Neural cell (in vitro differentiated cells): ENCODE results near the gene RAP1A. TPM values are rescaled to one million over a fixed set of nuclear protein-coding genes. Genes with fewer than 3 reads are reported as not detected.

Experiments used
- H2AFZ ChIP-seq: fragments of 200-600, 300-800 bp; sonication (generic), shearing (Covaris generic); 2 replicates; pipeline ENCODE4 v1.6.0; 2014; ENCODE audit warnings: low read depth, mild to moderate bottlenecking, antibody characterized with exemption, low read length, moderate library complexity
- H3F3A ChIP-seq: fragments of 200-600 bp; shearing (Covaris generic); 2 replicates; pipeline ENCODE4 v1.6.1; 2016; ENCODE audit warnings: mild to moderate bottlenecking, moderate library complexity, mixed read lengths, antibody characterized with exemption, low read length; ENCODE audit not compliant: insufficient read depth, poor library complexity, severe bottlenecking
- H3K27ac ChIP-seq: fragments of 200-600, 300-800 bp; sonication (generic), shearing (Covaris generic); 2 replicates; pipeline ENCODE4 v1.5.1; 2014; ENCODE audit warnings: mild to moderate bottlenecking, low read length, moderate library complexity
- H3K27me3 ChIP-seq: fragments of 300-800, 200-600 bp; sonication (generic), shearing (Covaris generic); 2 replicates; pipeline ENCODE4 v1.6.0; 2014; ENCODE audit warnings: mild to moderate bottlenecking, low read depth, low read length, moderate library complexity; ENCODE audit not compliant: insufficient read depth
- H3K36me3 ChIP-seq: fragments of 300-800, 200-600 bp; sonication (generic), shearing (Covaris generic); 2 replicates; pipeline ENCODE4 v1.5.1; 2014; ENCODE audit warnings: mild to moderate bottlenecking, antibody characterized with exemption, low read length, moderate library complexity; ENCODE audit not compliant: insufficient read depth
- H3K4me2 ChIP-seq: fragments of 300-800, 200-600 bp; sonication (generic), shearing (Covaris generic); 2 replicates; pipeline ENCODE4 v1.6.0; 2014; ENCODE audit warnings: mild to moderate bottlenecking, low read length
- H3K4me3 ChIP-seq: fragments of 300-800, 200-600 bp; sonication (generic), shearing (Covaris generic); 2 replicates; pipeline ENCODE4 v1.5.1; 2014; ENCODE audit warnings: mild to moderate bottlenecking, low read length, moderate library complexity
- H3K79me2 ChIP-seq: fragments of 200-600 bp; shearing (Covaris generic); replicated peaks from 2 replicates; pipeline ENCODE4 v1.6.0; 2014; ENCODE audit warnings: mild to moderate bottlenecking, low read length, moderate library complexity; ENCODE audit not compliant: insufficient read depth
- H3K9ac ChIP-seq: fragments of 300-800, 200-600 bp; sonication (generic), shearing (Covaris generic); 2 replicates; pipeline ENCODE4 v1.6.1; 2016; ENCODE audit warnings: mild to moderate bottlenecking, low read length, mixed read lengths
- H3K9me2 ChIP-seq: fragments of 200-600 bp; shearing (Covaris generic); 2 replicates; pipeline ENCODE4 v1.6.1; 2016; ENCODE audit warnings: mild to moderate bottlenecking, low read length, mixed read lengths; ENCODE audit not compliant: insufficient read depth
- H3K9me3 ChIP-seq: fragments of 200-600, 300-800 bp; sonication (generic), shearing (Covaris generic); 2 replicates; pipeline ENCODE4 v1.6.1; 2016; ENCODE audit warnings: mild to moderate bottlenecking, mixed run types, low read length, moderate library complexity, mixed read lengths
- H4K20me1 ChIP-seq: fragments of 200-600 bp; shearing (Covaris generic); 2 replicates; pipeline ENCODE4 v1.6.1; 2016; ENCODE audit warnings: mild to moderate bottlenecking, mixed run types; ENCODE audit not compliant: insufficient read depth
- CTCF ChIP-seq: fragments of 450-650 bp; IDR thresholded peaks from 2 replicates; pipeline ENCODE4 v1.5.1; 2014; ENCODE audit warnings: antibody characterized with exemption, mild to moderate bottlenecking, moderate library complexity; ENCODE audit not compliant: poor library complexity, severe bottlenecking
- EP300 ChIP-seq: fragments of 450-650 bp; conservative IDR thresholded peaks from 2 replicates; pipeline ENCODE4 v1.6.1; 2014; ENCODE audit warnings: antibody characterized with exemption, mild to moderate bottlenecking, moderate library complexity; ENCODE audit not compliant: poor library complexity, severe bottlenecking
- EZH2 ChIP-seq: fragments of 200-600, 300-800 bp; shearing (Covaris generic), sonication (generic); IDR thresholded peaks from 2 replicates; pipeline ENCODE4 v1.6.1; 2014; ENCODE audit warnings: antibody characterized with exemption, low read length, borderline replicate concordance, mild to moderate bottlenecking; ENCODE audit not compliant: insufficient read depth, poor library complexity, severe bottlenecking
- MXI1 ChIP-seq: fragments of 450-650 bp; conservative IDR thresholded peaks from 2 replicates; pipeline ENCODE4 v1.6.1; 2014; ENCODE audit warnings: antibody characterized with exemption, mild to moderate bottlenecking; ENCODE audit not compliant: poor library complexity, severe bottlenecking
- POLR2AphosphoS5 ChIP-seq: IDR thresholded peaks from 2 replicates; pipeline ENCODE4 v1.6.1; 2012
- RAD21 ChIP-seq: fragments of 450-650 bp; conservative IDR thresholded peaks from 2 replicates; pipeline ENCODE4 v1.6.1; 2014; ENCODE audit warnings: antibody characterized with exemption, mild to moderate bottlenecking, moderate library complexity
- REST ChIP-seq: IDR thresholded peaks from 2 replicates; pipeline ENCODE4 v1.6.1; 2012; ENCODE audit warnings: borderline replicate concordance
- SMC3 ChIP-seq: fragments of 450-650 bp; conservative IDR thresholded peaks from 2 replicates; pipeline ENCODE4 v1.6.1; 2014; ENCODE audit warnings: antibody characterized with exemption, mild to moderate bottlenecking, moderate library complexity; ENCODE audit not compliant: poor library complexity
- TAF1 ChIP-seq: IDR thresholded peaks from 2 replicates; pipeline ENCODE4 v1.6.1; 2012; ENCODE audit warnings: low read depth
- polyA minus RNA-seq: library from RNA; depleted of rRNA, polyadenylated mRNA; stranded (reverse); fragments of >200 nt; gene quantifications from 2 replicates; pipeline ENCODE4 v1.2.3, GENCODE V29; 2014
- polyA plus RNA-seq: library from polyadenylated mRNA; depleted of rRNA; stranded (reverse); fragments of >200 nt; gene quantifications from 2 replicates; pipeline ENCODE4 v1.2.3, GENCODE V29; 2014

Gene RAP1A
- polyA plus RNA-seq (24.9 and 28.7 TPM in 2 replicates), polyA minus RNA-seq (48.7 and 55.6 TPM in 2 replicates)

- peak within 1 kb of the TSS; percentile 90 for H3K4me3 ChIP-seq
- H3K9me2 ChIP-seq = no peaks in the 10 kb centered on the region
- no peaks in the 10 kb centered on the region for H3K27me3 ChIP-seq
- peak within 1 kb of the TSS; percentile 27 for H2AFZ ChIP-seq
- no peaks in the 10 kb centered on the region for H3F3A ChIP-seq
- peak; percentile 42 for TF ChIP-seq REST
- TF ChIP-seq MXI1 = peak; percentile 29
- TF ChIP-seq SMC3 = peak; percentile 15
- TF ChIP-seq RAD21 = no peak
- no peak for TF ChIP-seq CTCF
- TF ChIP-seq EZH2 = no peak
- peak; percentile 62 for TF ChIP-seq TAF1
- TF ChIP-seq POLR2AphosphoS5 = peak; percentile 92
- no peak for TF ChIP-seq EP300
- H3K79me2 ChIP-seq = peaks cover 41% of the 10 kb centered on the region
- H3K9ac ChIP-seq = peak within 1 kb of the TSS; percentile 85
- H3K36me3 ChIP-seq = no peaks in the 10 kb centered on the region
- no peaks in the 10 kb centered on the region for H4K20me1 ChIP-seq
- H3K27ac ChIP-seq = peak within 1 kb of the TSS; percentile 66
- peak within 1 kb of the TSS; percentile 75 for H3K4me2 ChIP-seq
- H3K9me3 ChIP-seq = no peaks in the 10 kb centered on the region
These were observed at the start of gene RAP1A for GRCh38 chr1:111619635-111620440. TSS of gene RAP1A (plus strand) at chr1:111619789. CDS start at chr1:111691361, 71,572 bp downstream.

- no peak overlapping the region for H3K4me2 ChIP-seq
- no peaks in the 10 kb centered on the region for H3F3A ChIP-seq
- H2AFZ ChIP-seq = no peak overlapping the region
- no peaks in the 10 kb centered on the region for H4K20me1 ChIP-seq
- no peaks in the 10 kb centered on the region for H3K9me3 ChIP-seq
- TF ChIP-seq CTCF = no peak
- no peak for TF ChIP-seq SMC3
- no peak for TF ChIP-seq REST
- no peak overlapping the region for H3K9ac ChIP-seq
- H3K27ac ChIP-seq = no peak overlapping the region
- no peak overlapping the region for H3K4me3 ChIP-seq
- no peaks in the 10 kb centered on the region for H3K36me3 ChIP-seq
- no peaks in the 10 kb centered on the region for H3K79me2 ChIP-seq
- H3K9me2 ChIP-seq = no peaks in the 10 kb centered on the region
- no peaks in the 10 kb centered on the region for H3K27me3 ChIP-seq
These were observed 49.7 kb upstream of the RAP1A start for GRCh38 chr1:111569913-111570312.
